GM10847 (cell line): Measurements from ENCODE around the gene CD93.

Source experiments
- POLR2A ChIP-seq: IDR thresholded peaks from 2 replicates; pipeline ENCODE4 v1.6.1; 2011; ENCODE audit not compliant: insufficient read length; ENCODE audit errors: extremely low read depth

The CD93 gene

DNA sequence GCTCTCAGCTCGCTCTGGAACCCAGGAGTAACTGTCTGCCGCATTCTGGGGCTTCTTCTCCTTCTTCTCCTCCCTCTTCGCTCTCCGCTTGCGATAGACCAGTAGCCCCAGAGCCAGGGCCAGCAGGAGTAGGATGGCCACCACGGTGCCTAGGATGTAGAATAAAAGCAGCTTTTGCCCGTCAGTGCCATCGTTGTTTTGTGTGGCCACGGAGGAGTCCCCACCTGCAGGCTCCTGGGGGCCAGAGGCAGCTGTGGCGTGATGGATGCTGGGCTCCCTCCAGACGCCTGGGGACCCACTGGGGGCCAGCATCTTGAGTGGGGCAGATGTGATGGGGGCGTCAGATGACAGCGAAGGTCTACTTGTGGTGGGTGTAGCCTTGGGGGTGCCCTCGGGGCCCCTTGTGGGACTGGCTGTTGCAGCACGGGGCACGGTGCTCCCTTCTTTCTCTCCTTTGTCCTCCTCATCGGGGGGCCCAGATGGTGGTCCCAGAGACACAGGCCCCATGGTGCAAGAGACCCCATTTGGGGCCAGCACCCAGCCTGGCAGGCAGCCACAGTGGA is 1.8 kb downstream of the CD93 start:
- no peak for TF ChIP-seq POLR2A

DNA sequence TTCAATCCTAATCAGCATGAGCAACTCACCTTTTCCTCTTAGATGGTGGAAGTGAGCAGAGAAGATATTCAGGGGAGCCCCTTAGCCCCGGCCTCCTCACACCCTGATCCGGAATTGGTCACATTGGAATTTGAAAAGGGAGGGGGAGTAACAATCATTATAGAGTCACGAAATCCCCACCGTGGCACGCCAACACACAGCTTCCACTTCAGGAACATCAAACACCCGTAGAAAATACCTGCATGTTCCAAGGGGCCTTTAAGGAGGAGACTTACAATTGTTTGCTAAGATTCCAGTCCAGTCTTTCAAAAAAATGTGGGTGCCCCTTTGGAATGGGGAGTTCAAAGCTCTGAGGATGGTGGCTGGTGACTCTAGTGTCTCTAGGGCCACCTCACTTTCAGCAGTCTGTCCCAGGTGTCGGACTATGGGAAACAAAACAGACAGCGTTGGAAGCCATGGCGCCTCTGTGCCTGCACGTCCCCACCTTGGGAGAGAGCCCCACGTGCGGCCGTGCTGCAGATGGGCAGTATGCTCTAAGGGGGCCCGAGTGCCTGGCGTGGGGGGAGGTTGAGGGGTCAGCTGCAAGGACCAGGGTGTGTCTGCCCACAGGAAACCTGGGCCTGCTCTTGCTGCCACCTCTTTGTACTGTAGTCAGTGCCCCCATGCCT is 2.4 kb downstream of the CD93 start:
- TF ChIP-seq POLR2A, result no peak

DNA sequence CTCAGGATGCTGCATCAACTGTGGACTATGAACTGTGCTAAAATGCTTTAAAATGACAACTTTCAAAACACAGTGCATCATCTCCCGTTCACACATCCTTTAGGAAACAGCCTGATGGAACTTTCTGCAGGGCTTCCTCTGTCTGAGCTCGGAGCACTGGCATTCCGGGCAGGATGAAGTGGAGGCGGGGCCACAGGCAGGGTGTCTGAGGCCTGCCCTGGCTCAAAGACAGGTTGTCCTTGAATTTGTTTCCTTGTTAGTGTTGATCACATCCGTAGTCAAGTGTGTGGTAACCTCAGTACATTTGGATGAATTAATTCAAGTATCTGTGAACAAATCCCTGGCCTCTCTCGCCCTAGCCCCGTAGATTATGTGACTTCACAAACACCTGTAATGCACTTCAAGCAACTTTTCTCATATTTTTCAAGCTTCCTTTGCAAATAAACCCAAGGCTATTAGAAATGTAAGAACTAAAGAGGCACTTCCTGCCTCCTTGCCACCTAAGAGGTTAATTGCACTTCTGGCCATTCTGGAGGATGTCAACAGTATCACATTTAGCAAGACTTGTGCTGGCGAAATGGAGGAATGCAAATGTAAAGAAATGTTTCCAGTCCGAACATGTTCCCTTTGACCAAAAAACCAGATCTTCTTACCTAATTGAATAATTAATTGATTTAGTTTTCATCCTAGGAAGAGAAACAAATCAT is 3.1 kb downstream of the CD93 start:
- TF ChIP-seq POLR2A, result no peak

DNA sequence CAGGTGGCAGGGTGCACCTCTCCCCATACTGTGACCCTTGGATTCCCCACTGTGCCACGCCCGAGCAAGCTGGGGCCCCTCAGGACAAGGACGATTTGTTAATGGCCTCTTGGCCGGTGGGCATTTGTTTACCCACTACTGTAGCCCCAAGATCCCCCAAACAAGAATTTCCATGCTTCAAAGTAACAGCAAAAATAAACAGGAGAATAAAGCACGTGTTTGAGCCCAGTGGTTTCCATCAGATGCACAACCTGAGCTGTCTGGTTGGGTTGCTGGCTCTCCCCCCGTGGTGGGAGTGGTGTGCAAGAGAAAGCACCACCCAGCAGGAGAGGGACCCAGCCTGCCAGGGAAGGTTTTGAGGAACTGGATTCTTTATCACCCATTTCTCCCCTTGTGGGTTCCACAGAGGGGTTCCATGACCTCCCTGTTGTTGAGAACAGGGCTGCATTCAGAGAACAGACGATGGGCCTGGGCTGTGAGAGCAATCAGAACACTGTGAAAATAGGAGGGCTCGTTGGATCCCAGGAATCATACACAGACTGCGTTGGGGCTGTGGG is 4.8 kb downstream of the CD93 start:
- no peak for TF ChIP-seq POLR2A

DNA sequence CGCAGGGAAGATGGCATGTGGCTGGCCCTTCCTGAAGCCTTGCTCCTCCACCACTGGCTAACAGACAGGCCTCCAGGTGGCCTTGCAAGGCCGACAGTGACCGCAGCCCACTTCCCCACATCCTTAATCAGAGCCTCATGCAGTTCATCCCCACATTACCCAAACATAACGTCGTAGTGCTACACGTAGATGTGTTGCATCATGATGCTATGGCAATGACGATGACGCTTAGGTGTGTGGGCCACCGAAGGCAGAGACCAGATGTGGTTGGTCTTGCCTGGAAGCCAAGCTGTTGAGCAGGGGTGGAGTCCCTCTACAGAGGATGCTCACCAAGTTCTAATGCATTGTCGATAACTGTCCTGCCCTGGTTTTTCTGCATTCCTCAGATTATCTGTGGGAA is 5.6 kb downstream of the CD93 start:
- no peak for TF ChIP-seq POLR2A

DNA sequence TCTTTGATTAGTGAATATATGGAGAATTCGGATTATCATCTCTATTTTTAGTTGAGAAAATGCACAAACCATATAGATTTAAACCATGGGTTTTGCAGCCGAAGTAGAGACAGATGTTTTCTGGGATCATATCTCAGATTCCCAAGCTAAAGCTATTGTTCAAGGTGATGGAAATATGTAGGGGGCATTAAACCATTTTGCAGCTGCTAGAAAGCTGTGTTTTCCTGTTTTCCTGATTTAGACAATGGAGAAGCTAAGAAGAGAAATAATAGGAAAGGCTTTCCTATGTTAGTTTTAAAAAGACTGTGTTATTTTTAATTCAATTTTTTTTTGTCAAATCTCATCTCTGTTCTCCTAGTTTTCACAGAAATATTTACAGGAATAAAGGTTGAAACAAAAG is 6.2 kb downstream of the CD93 start:
- no peak for TF ChIP-seq POLR2A

DNA sequence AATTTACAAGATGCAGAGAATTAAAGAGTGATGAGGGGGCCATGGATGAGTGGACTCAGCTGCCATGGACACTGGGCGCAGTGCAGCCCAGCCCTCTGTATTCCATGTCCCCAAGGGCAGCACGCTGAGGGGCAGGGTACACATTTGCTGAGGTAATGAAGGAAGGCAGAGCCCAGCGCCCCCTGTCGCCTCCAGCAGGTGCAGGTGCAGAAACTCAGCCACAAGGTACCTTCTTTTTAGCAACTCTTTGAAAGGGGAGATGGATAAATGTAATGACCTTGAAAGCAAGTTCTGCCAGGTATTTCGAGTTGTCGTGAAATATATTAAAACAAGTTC is 7.1 kb downstream of the CD93 start:
- TF ChIP-seq POLR2A, result no peak

DNA sequence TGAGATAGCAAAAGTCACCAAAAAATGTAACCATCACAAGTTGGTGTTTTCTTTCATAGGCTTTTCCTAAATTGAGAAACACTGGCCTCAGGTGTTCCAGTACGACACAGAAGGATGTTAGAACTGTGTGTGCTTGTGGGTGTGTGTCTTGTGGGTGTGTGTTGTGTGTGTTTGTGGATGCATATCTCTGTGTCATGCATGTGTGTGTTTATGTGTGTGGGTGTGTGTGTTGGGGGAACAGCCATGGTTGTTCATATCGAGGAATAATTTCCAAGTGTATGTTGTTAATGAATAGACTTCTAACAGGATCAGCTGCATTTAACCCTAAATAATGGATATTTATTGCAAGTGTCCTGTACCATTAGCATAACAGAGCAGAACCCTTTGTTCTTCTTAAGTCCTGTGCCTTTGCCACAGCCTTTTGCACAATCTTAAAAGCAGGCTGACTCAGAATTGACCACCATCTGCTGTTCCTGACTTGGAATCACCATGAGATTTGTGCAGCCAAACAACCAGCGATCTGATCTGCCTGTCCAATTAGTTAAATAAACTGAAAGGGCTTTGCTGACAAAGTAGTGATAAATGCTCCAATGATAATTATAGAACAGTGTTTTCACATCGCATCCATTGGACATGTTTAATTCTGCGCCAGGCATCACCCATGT is 7.6 kb downstream of the CD93 start:
- no peak for TF ChIP-seq POLR2A

DNA sequence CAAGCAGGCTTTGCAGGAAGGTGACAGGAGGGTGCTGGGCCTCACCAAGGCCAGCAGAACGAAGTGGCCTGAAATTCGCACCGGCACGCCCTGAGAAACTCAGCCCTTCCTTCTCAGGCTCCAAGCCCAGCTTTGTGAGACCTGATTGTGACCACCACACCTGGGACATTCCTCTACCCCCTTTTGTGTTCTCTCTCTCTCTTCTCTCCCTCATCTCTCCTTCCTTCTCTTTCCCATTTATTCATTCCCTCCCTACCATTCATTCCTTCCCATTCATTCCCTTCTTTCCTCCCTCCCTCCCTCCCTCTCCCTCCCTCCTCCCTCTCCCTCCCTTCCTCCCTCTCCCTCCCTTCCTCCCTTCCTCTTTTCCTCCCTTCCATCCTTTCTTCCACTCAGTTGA is 8.8 kb downstream of the CD93 start:
- TF ChIP-seq POLR2A, result no peak

DNA sequence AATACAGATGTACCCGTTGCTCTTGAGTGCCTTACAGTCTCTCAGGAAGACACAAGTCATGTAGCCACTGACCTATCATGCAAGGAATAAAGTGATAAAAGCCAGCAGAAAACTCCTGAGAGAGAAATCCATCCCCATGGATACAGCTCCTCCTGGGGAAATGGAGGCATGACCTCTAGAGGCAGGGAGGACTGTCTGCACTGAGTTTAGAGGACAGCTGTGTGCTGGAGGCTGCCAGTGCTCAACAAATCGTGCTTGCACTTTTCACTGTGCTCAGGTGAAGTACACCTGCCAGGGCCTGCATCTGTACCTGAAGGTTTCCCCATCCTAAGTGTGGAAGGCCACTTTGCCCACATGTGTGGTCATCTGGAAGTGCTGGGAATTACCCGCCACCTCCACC is 12.1 kb downstream of the CD93 start:
- no peak for TF ChIP-seq POLR2A

DNA sequence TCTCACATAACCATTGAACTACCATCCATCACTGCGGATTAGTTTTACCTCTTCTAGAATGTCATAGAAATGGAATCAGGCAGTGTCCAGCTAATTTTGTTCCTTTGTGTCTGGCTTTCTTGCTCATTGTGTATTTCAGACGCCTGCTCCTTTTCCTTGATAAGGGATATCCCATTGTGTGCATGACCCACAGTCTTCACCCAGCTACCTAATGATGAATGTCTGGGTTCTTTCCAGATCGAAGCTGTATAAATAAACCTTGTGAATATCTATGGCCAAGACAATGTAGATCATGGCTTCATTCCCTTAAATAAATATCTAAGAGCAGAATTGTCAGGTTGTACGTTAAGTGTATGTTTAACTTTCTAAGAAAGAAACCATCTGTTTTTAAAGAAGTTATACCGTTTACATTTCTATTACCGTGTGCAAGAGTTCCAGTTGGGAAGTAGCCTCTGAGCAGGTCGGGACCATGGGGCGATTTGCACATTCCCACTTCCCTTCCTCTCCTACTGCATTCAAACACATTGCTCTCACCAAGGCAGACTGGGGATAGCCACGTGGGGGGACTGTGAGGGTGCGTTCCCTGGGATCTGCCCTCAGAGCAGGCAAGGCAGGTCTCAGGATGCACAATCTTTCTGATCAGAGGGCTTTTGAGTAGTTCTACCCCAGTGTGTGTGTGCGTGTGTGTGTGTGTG is 13.1 kb downstream of the CD93 start:
- TF ChIP-seq POLR2A, result no peak

DNA sequence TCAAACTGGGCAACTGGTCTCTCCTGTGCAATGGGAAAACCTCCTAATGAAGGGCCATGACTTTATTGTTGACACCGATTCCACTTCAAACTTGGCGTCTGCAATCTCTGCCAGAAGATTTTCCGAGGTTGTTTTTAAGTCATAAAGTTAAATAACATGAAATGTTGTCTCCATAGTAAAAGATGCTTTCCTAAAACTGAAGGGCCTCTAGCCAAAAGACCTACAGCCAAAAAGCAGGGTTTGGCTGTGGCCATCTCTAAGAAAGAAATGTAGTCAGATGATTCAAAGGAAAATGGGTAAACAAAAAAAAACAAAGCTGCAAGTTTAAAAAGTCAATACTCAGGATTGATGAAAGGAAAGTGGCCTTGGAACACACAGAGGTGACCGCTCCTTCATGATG is 14.1 kb downstream of the CD93 start:
- no peak for TF ChIP-seq POLR2A

DNA sequence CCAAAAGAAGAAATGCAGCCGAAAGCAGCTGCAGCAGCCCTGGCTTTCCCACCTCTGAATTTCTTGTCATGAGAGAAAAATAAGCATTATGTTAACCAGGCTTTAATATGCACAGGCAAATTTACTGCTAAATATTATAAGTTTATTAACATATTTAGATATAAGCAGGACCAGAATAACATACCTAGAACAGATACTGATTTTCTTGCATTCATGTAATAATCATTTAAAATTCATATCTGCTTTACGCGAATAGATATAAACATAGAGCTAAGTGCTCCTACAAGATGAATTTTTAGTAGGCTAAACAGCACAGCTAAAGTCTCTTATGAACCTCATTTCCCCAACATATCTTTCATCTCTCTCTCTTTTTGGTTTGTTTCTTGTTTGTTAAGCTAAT is 14.7 kb downstream of the CD93 start:
- no peak for TF ChIP-seq POLR2A

DNA sequence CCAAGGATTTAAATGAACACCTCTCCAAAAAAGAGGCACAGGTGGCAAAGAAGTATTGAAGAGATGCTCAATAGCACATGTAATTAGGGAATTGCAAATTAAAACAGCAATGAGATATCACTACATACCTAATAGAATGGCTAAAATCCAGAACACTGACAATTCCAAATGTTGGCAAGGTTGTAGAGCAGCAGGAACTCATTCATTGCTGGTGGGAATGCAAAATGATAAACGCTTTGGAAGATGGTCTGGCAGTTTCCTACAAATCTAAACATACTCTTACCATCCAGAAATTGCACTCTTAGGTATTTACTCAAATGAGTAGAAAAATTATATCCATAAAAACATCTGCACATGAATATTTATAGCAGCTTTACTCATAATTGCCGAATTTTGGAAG is 17.0 kb downstream of the CD93 start:
- no peak for TF ChIP-seq POLR2A

DNA sequence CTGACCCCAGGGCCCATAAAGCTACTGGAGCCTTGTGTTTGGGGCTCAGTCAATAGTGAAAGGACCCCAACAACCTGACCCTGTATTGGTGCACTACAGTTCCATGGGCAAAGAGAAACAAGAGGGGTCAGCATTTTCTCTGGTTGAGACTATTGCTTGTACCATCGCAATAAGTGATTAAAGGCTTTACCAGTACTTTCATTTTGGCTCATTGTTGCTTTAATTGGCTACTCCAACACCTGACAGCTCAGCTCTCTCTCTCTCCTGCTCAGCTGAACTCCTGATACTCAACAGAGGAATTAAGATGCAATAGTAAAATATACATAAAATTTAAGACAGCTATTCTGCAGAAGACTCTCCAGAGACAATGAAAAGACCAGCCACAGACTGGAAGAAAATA is 17.8 kb downstream of the CD93 start:
- TF ChIP-seq POLR2A, result no peak
